ENCODE results near the gene WDR72.
"Not testable (repeated sequence)": the region's sequence is repeated elsewhere in the genome, so short reads cannot be mapped to it uniquely, and the experiment has no call there.

Gene WDR72

DNA sequence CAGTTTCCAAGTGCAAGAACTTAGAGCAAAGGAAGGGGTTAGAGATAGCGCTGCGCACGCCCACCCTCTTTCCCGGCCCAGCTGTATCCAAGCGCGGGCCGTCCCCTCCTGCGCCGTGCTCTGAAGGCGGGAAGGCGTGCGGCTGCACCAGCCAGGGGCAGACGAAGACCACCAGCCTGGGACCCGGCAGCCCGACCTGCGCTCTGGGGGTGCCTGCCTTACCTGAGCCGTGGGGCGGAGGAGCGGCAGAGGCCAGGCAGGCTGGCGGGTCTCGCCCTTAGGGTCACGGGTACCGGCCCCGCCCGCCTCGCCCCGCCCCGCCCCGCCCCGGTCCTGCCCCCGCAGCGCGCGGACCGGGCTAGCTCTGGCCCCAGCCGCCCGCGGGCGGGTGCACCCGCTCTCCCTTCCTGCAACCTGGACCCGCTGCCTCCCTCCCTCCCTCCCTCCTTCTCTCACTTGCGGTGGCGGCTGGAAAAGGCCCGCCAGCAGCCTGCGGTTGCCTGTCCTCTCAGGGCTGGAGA is at the start of gene WDR72:
Gene WDR72, minus strand, starts transcription at position 253 of the 521 bp plus-strand sequence. CDS start 26,514 bp downstream, outside the sequence.
- no peak for DNase-seq (ENCODE audit: low read depth in 4 of 4, low spot score in 1 of 4)

- DNase-seq (ENCODE audit: low read depth in 4 of 4, low spot score in 1 of 4), result no peak
These were observed 48.7 kb upstream of the WDR72 start for GRCh38 chr15:53808058-53808706.

DNA sequence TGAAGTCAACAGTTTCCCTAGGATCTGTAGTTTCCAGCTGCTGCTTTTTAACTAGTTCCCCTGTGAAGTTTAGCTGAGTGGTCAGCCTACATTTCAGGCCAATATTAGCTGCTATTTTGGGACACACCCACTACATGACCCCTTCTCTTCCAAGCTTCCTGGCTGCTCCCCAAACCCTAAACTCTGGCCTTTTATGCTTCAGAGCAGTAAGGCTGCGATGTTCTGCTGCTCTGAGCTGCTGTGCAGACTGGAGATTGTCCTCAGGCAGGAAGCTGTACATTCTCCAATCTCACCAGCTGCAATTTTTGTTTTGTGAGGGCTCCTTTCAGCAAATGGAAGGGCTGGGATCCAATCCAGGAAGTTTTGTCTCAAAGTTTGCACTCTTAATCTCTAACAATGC is 48.0 kb upstream of the WDR72 start:
- no peak for DNase-seq (ENCODE audit: low read depth in 4 of 4, low spot score in 1 of 4)

GRCh38 chr15:53802672-53803071 is 43.2 kb upstream of the WDR72 start:
- DNase-seq (ENCODE audit: low read depth in 4 of 4, low spot score in 1 of 4), result no peak

GRCh38 chr15:53791581-53791980 is 32.1 kb upstream of the WDR72 start:
- DNase-seq (ENCODE audit: low read depth in 4 of 4, low spot score in 1 of 4), result no peak

GRCh38 chr15:53789654-53790375 is 30.4 kb upstream of the WDR72 start:
- DNase-seq (ENCODE audit: low read depth in 4 of 4, low spot score in 1 of 4), result no peak

- DNase-seq (ENCODE audit: low read depth in 4 of 4, low spot score in 1 of 4), result no peak
These were observed 26.9 kb upstream of the WDR72 start for GRCh38 chr15:53786401-53786800.

GRCh38 chr15:53785241-53785640 is 25.8 kb upstream of the WDR72 start:
- DNase-seq (ENCODE audit: low read depth in 4 of 4, low spot score in 1 of 4), result not testable (repeated sequence)

DNA sequence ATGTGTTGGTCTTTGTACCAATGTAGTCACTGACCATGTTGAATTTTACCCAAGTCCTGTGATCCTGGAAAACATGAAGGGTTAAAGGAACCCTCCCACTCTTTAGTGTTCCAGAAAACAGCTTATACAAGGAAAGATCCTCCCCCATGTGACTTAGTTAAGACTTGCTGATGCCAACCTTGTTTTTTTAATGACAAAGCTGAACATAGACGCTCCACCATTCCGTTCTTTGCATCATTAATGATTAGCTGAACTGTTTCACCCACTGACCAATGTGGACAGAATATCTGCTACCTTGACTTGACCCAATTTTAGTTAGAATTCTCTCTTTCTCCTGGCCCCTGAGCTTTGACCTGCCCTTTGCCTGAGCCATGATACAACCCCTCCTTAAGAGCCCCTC is 3.5 kb upstream of the WDR72 start:
- no peak for DNase-seq (ENCODE audit: low read depth in 4 of 4, low spot score in 1 of 4)

GRCh38 chr15:53758412-53758811 is 1.1 kb downstream of the WDR72 start:
- DNase-seq (ENCODE audit: low read depth in 4 of 4, low spot score in 1 of 4), result no peak

DNA sequence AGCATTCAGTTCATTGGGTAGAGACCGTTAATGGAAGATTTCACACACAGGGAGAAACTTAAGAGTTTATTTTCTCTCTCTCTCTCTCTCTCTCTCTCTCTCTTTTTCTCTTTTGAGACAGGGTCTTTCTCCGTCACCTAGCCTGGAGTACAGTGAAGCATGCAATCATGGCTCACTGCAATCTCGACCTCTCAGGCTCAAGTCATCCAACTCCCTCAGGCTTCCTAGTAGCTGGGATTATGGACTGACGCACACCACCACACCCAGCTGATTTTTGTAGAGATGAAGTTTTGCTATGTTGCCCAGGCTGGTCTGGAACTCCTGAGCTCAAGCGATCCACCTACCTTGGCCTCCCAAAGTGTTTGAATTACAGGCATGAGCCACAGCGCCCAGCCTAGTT is 1.6 kb downstream of the WDR72 start:
- no peak for DNase-seq (ENCODE audit: low read depth in 4 of 4, low spot score in 1 of 4)

- DNase-seq (ENCODE audit: low read depth in 4 of 4, low spot score in 1 of 4), result no peak
These were observed 5.7 kb downstream of the WDR72 start for GRCh38 chr15:53753813-53754212.

GRCh38 chr15:53752406-53752805 is 7.1 kb downstream of the WDR72 start:
- no peak for DNase-seq (ENCODE audit: low read depth in 4 of 4, low spot score in 1 of 4)

DNA sequence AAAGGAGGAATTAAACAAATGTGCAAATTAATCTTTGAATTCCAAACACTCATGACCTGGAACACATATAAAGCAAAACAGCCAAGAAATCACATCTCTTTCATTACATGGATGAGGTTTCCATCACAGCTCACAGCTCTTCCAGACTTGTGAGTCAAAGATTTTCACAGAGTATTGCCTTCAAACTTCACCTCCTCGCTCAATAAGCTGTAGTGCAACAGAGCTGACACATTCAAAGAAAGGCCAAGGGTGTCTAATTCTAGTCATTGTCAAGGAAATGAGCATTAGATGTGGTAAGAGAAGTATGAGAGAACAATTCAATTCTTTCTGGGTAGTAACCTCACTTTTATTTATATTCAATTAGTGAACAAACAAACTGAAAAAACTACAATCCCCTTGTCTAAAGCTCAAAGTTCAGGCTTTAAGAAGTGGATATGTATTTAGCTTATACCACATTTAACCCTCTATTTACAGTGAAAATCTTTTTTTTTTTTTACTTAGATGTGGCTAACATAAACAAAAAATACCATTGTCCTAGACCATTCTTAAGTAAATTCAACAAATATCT is 11.9 kb downstream of the WDR72 start:
- DNase-seq (ENCODE audit: low read depth in 4 of 4, low spot score in 1 of 4), result no peak

- no peak for DNase-seq (ENCODE audit: low read depth in 4 of 4, low spot score in 1 of 4)
These were observed 13.4 kb downstream of the WDR72 start for GRCh38 chr15:53746101-53746500.

DNA sequence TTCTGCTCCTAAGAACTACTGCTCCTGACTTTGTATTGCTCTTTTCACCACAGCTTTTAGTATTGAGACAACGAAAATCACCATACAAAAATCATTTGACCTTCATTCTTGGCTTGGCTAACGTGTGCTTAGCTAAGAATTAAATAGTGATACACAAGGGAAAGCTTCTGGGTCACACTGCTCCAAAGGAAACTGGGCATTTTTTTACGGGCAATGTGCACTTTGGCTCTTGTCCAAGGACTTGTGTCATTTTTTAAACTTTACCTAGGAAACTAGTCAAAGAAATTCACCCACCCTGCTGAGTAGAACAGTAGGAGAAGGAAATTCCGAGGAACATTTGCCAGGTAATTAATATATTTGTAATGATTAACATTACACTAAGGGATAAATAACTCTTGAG is 19.8 kb downstream of the WDR72 start:
- DNase-seq (ENCODE audit: low read depth in 4 of 4, low spot score in 1 of 4), result no peak

DNA sequence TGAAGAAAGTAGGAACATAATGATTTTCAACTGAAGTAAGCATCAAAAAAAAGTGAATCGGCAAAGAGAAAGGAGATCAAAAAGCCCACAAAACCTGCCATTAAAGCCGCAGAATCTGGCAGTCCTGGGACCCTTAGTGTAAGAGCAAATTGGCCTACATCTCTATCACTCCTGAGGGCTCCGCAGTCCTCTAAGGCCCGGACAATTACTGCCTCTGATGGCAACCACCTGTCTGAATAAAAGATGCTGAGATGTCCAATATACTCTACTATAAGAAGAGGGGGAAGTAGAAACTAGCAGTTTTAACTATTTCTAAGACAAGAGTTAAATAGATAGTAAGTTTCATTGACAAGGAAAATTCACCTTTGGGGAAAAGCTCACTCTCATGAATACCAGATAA is 20.3 kb downstream of the WDR72 start:
- no peak for DNase-seq (ENCODE audit: low read depth in 4 of 4, low spot score in 1 of 4)

- no peak for DNase-seq (ENCODE audit: low read depth in 4 of 4, low spot score in 1 of 4)
These were observed 38.0 kb downstream of the WDR72 start for GRCh38 chr15:53721334-53722087.

DNA sequence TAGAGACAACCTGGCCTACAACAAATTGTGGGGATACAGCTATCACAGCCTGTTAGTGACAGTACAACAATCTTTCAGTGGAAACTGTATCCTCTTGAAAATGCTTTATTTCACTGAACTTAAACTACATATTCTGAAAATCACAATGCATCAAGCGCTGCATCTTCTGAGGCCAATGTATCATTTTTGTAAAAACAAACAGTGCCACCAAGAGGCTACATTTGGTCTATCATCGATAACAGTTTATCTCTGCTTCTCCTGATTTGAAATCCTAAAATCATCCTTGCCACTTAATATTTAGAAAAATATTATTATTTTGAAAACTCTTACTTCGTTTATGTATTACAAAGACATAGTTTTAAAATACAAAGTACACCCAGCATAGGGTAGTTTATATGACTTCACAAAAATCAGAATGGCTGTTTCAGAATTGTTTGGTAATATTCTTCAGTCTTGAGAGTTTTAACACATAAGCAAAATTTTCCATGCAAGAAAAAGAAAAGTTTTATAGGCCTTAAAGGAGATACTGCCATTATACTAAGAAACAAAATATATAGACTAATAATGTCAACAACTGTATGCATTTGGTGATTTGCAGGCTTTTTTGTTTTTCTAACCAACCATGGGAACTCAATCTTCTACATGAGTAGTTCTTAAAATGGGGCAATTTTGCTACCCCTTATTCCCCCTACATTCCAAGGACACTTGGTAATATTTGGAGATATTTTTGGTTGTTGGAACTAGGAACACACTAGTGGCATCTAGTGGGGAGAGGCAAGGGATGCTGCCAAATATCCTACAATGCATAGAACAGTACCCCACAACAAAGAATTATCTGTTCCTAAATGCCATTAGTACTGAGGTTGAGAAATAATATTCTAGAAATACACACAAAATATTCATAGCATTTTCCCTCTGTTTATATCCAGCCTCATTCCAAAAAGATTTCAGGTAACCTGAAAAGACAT is 42.3 kb downstream of the WDR72 start:
- DNase-seq (ENCODE audit: low read depth in 4 of 4, low spot score in 1 of 4), result no peak

DNA sequence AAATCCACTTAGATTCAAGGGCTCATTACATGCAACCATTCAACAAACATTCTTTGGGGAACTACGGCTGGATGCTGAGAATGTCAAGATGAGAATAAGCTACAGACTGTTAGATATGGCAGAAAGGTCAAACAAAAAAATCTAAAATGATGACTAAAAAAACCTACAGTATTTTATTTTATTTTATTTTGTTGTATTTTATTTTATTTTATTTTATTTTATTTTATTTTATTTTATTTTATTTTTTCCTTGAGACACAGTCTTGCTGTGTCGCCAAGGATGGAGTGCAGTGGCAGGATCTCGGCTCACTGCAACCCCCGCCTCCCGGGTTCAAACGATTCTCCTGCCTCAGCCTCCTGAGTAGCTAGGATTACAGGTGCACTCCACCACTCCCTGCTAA is 46.2 kb downstream of the WDR72 start:
- no peak for DNase-seq (ENCODE audit: low read depth in 4 of 4, low spot score in 1 of 4)

All from stimulated activated CD4-positive, alpha-beta T cell treated with anti-CD3 and anti-CD28 coated beads, Interleukin-1b, Interleukin-23, amount 100 ng/mL, for 24 hours (primary cell).